Suprapubic skin (tissue), 4 donors: ENCODE measurements around the gene CCDC88C. TPM values are rescaled to one million over a fixed set of nuclear protein-coding genes. Genes with fewer than 3 reads are reported as not detected.

Source experiments
- DNase-seq, 2 donors: peaks; one replicate each; pipeline ENCODE4 v3.0.0-alpha.2; 2019; ENCODE audit warnings: low spot score in 2 of 2
- H3K27ac ChIP-seq: fragments of 200-600 bp; sonication (generic); one replicate; pipeline ENCODE4 v1.5.1; 2019
- H3K27me3 ChIP-seq: fragments of 200-600 bp; sonication (generic); one replicate; pipeline ENCODE4 v1.5.1; 2019
- H3K36me3 ChIP-seq: fragments of 200-600 bp; sonication (generic); one replicate; pipeline ENCODE4 v1.5.1; 2019
- H3K4me1 ChIP-seq: fragments of 200-600 bp; sonication (generic); one replicate; pipeline ENCODE4 v1.5.1; 2019
- H3K4me3 ChIP-seq: fragments of 200-600 bp; sonication (generic); one replicate; pipeline ENCODE4 v1.5.1; 2019; ENCODE audit warnings: mild to moderate bottlenecking
- H3K9me3 ChIP-seq: fragments of 200-600 bp; sonication (generic); one replicate; pipeline ENCODE4 v1.5.1; 2019
- EP300 ChIP-seq: sonication (generic); formaldehyde crosslinking; IDR thresholded peaks from one replicate; pipeline ENCODE4 v1.6.1; 2017; ENCODE audit warnings: antibody characterized with exemption
- POLR2A ChIP-seq, 2 donors: fragments of 450-650 bp; IDR thresholded peaks; one replicate each; pipeline ENCODE4 v1.6.1; 2017; ENCODE audit warnings: antibody characterized with exemption in 2 of 2, mild to moderate bottlenecking in 2 of 2, moderate library complexity in 2 of 2
- POLR2AphosphoS5 ChIP-seq, 3 donors: sonication (generic); formaldehyde crosslinking; IDR thresholded peaks; one replicate each; pipeline ENCODE4 v1.6.1; 2017; ENCODE audit warnings: antibody characterized with exemption in 3 of 3
- WGBS: methylation state at CpG from one replicate; pipeline ENCODE4 v1.1.5; 2018; 5-methylcytosine and 5-hydroxymethylcytosine counted together
- total RNA-seq, 4 donors: library from RNA; depleted of rRNA; stranded (reverse); fragments of >200 nt; gene quantifications; one replicate each; pipeline ENCODE4 v1.1.0, GENCODE V29; 2016
- TF ChIP-seq, protein P1 (sequence below), 2 donors: fragments of 200-600 bp in 1 of 2; fragments of 450-650 bp in 1 of 2; sonication (generic) in 1 of 2; IDR thresholded peaks; one replicate each; pipeline ENCODE4 v1.5.1; 2016 to 2019; ENCODE audit warnings: antibody characterized with exemption in 2 of 2, mild to moderate bottlenecking in 1 of 2, moderate library complexity in 1 of 2

CCDC88C gene
- total RNA-seq, 4 donors from 2014 or later = 16.6 to 25.0 (median 22.8) TPM

DNA sequence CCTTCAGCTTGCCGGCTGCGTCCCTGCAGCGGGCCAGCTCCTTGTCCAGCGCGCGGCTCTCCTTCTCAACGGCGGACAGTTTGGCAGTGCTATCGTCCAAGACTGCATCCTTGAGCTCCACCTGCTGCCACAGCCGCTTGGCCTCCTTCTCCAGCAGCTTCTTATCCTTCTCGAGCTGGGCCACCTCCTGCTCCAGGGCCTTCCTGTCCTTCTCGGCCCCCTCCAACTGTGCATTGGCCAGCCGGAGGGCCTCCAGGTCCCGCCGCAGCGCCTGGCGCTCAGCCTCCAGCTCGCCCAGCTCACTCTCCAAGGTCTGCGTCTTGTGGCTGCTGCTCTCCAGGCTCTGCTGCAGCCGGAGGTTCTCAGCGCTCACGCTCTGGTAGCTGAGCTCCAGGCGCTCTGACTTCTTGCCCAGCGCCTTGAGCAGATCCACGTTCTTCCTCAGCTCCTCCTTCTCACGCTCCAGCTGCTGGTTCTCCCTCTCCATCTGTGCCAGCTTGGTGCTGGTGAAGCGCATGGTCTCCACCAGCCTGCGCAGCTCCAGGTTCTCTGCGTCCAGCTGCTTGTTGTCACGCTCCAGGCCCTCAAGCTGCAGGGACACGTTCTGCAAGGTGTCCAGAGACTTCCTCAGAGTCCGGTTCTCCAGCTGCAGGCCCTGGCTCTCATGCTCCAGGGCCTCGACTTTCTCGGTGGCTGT lies 104.3 kb downstream of the CCDC88C start:
- Histone ChIP-seq H3K4me1 (peaks cover 24% of the 10 kb centered on the region), H3K27ac (no peak overlapping the region), H3K9me3 (no peaks in the 10 kb centered on the region), H3K36me3 (peaks cover 21% of the 10 kb centered on the region), H3K27me3 (no peaks in the 10 kb centered on the region), H3K4me3 (no peak overlapping the region)
- 96% methylated on average over 34 of the region's 34 CpGs for WGBS
- TF ChIP-seq, protein P1, sequence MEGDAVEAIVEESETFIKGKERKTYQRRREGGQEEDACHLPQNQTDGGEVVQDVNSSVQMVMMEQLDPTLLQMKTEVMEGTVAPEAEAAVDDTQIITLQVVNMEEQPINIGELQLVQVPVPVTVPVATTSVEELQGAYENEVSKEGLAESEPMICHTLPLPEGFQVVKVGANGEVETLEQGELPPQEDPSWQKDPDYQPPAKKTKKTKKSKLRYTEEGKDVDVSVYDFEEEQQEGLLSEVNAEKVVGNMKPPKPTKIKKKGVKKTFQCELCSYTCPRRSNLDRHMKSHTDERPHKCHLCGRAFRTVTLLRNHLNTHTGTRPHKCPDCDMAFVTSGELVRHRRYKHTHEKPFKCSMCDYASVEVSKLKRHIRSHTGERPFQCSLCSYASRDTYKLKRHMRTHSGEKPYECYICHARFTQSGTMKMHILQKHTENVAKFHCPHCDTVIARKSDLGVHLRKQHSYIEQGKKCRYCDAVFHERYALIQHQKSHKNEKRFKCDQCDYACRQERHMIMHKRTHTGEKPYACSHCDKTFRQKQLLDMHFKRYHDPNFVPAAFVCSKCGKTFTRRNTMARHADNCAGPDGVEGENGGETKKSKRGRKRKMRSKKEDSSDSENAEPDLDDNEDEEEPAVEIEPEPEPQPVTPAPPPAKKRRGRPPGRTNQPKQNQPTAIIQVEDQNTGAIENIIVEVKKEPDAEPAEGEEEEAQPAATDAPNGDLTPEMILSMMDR (IDR thresholded peaks at IDR 0.05) = no peak
- TF ChIP-seq EP300 (no peak), POLR2A (IDR thresholded peaks at IDR 0.05) (no peak), POLR2AphosphoS5 (IDR thresholded peaks at IDR 0.05) (no peak)
- DNase-seq = no peak

DNA sequence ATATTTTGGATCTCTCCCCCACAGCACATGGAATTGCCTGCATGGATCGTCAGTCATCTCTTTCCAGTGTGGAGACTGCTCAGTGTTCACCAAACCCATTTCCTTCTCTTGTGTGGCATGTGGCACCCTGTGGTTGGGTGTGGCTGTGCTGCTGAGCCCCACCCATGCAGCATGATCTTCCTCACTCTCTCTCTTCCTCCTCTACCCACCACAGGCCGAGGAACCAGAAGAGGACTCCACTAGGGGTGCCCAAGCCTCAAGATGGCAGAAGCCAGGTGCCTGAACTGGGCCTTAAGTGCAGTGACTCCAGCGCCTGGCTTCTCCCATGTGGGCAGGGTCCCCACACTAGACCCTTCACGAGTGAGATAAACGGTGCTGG lies 106.3 kb downstream of the CCDC88C start:
- Histone ChIP-seq H3K9me3 (no peaks in the 10 kb centered on the region), H3K27me3 (no peaks in the 10 kb centered on the region), H3K36me3 (peaks cover 37% of the 10 kb centered on the region), H3K27ac (no peak overlapping the region), H3K4me3 (no peak overlapping the region), H3K4me1 (peaks cover 3% of the 10 kb centered on the region)
- no peak for DNase-seq
- 74% methylated on average over 4 of the region's 5 CpGs for WGBS
- TF ChIP-seq EP300 (no peak), POLR2A (IDR thresholded peaks at IDR 0.05) (no peak), POLR2AphosphoS5 (IDR thresholded peaks at IDR 0.05) (no peak)
- TF ChIP-seq, protein P1 (IDR thresholded peaks at IDR 0.05) = no peak

DNA sequence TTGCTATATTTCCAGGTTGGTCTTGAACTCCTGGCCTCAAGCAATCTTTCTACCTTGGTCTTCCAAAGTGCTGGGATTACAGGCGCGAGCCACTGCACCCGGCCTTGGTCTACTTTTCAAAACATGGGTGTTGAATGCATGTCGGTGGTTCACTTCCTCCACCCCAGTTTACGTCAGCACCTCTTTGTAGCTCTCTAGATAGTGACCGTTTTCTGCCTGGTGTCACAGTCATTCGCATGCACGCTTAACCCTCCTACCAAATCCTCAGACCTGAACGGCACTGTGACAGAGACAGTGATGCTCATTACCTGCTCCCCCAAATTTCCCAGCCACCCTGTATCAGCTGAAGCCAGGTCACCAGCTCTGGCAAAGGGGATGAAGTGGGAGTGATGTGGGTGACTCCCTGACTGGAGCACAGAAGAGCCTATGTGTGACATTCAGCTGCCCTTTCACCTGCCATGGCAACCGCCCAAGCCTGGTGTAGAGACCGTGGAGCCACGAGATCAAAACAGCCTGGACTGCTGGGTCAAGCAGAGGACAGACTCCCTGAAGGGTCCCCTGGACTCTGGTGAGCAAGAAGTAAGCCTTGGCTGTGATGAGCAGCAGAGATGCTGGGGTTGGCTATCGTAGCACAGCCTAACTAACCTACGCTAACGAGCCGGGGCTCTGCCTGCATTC lies 106.9 kb downstream of the CCDC88C start:
- no peak overlapping the region for H3K4me3 ChIP-seq
- DNase-seq = no peak
- no peaks in the 10 kb centered on the region for H3K9me3 ChIP-seq
- peaks cover 3% of the 10 kb centered on the region for H3K4me1 ChIP-seq
- no peaks in the 10 kb centered on the region for H3K27me3 ChIP-seq
- TF ChIP-seq POLR2A (IDR thresholded peaks at IDR 0.05) (no peak), EP300 (no peak), POLR2AphosphoS5 (IDR thresholded peaks at IDR 0.05) (no peak)
- TF ChIP-seq, protein P1 (IDR thresholded peaks at IDR 0.05) = no peak
- WGBS = 94% methylated on average over 15 of the region's 16 CpGs
- H3K27ac ChIP-seq = no peak overlapping the region
- peaks cover 37% of the 10 kb centered on the region for H3K36me3 ChIP-seq

DNA sequence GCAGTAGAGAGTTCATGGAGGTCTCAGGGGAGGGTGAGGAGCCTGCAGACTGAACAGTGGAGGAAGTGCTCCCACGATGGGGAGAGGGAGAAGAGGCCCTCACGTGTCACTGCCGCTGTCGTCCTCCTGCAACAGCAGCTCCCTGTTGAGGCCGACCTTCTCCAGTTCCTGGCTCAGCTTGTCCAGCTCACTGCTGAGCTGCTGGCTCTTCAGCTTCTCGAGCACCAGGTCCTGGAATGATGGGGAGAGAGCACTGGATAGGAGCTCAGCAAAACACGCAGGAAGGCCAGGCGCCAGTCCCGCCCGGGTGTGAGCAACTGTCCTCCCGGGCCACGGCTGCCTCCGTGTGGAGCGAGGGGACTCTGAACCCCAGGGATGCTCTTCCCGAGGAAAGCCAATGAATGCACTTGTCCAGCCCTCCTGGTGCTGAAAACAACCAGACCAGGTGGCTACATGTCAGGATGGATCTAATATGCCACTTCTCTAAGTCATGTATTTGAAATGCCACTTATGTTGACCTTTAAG lies 107.8 kb downstream of the CCDC88C start:
- Histone ChIP-seq H3K36me3 (peaks cover 34% of the 10 kb centered on the region), H3K27ac (no peak overlapping the region), H3K27me3 (no peaks in the 10 kb centered on the region), H3K4me1 (peaks cover 3% of the 10 kb centered on the region), H3K4me3 (no peak overlapping the region), H3K9me3 (no peaks in the 10 kb centered on the region)
- TF ChIP-seq EP300 (no peak), POLR2AphosphoS5 (IDR thresholded peaks at IDR 0.05) (no peak), POLR2A (IDR thresholded peaks at IDR 0.05) (no peak)
- TF ChIP-seq, protein P1 (IDR thresholded peaks at IDR 0.05) = no peak
- WGBS = 81% methylated on average over 11 of the region's 15 CpGs
- no peak for DNase-seq

DNA sequence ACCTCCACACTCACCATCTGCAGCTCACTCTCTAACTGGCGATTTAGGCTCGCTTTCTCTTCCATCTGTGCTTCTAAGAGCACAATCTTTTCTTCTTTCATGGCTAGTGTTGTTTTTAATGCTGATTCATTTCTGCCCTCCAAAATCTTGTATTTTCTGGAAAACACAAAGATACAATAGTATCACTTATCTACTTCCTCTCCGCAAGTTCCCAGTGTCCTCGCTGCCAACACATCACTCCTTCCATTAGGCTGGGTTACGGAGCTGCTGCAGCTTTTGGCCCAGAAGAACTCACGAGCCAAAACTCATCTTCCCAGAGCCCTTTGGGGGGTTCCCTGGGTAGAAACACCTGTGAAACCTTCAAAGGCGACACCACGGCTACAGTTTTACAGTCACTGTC lies 109.3 kb downstream of the CCDC88C start:
- Histone ChIP-seq H3K4me1 (peaks cover 3% of the 10 kb centered on the region), H3K9me3 (no peaks in the 10 kb centered on the region), H3K4me3 (no peak overlapping the region), H3K27me3 (no peaks in the 10 kb centered on the region), H3K36me3 (peaks cover 22% of the 10 kb centered on the region), H3K27ac (no peak overlapping the region)
- TF ChIP-seq EP300 (no peak), POLR2A (IDR thresholded peaks at IDR 0.05) (no peak), POLR2AphosphoS5 (IDR thresholded peaks at IDR 0.05) (no peak)
- TF ChIP-seq, protein P1 (IDR thresholded peaks at IDR 0.05) = no peak
- DNase-seq = no peak
- WGBS = 96% methylated on average over 8 of the region's 8 CpGs
